Amygdala (tissue), 56 donors: ENCODE measurements around the gene TECR.
"Not testable (repeated sequence)": the region's sequence is repeated elsewhere in the genome, so short reads cannot be mapped to it uniquely, and the experiment has no call there.

Experiments
- DNase-seq, 56 donors: peaks; one replicate each; lab custom pipeline; 2025; lab: John Stamatoyannopoulos, UW

TECR gene

GRCh38 chr19:14530506-14530905 is 1.1 kb downstream of the TECR start:
- DNase-seq, result no peak

- no peak for DNase-seq
Observed at GRCh38 chr19:14533450-14533849, 4.1 kb downstream of the TECR start.

- DNase-seq, result peak in 4 of 56 donors; percentile 18 to 55 (median 24)
Observed at GRCh38 chr19:14536926-14537692, 7.7 kb downstream of the TECR start.

- DNase-seq, result no peak
Observed at GRCh38 chr19:14540741-14541525, 11.5 kb downstream of the TECR start.

GRCh38 chr19:14541979-14542378 is 12.6 kb downstream of the TECR start:
- not testable (repeated sequence) for DNase-seq

GRCh38 chr19:14542711-14543328 is 13.4 kb downstream of the TECR start:
- DNase-seq, result peak in 26 of 56 donors; percentile 20 to 86 (median 44)

GRCh38 chr19:14544047-14544446 is 14.7 kb downstream of the TECR start:
- DNase-seq, result peak in 1 of 56 donors; percentile 18

- DNase-seq, result peak in 55 of 56 donors; percentile 53 to 98 (median 89)
Observed at GRCh38 chr19:14544977-14545715, 15.8 kb downstream of the TECR start.

GRCh38 chr19:14545716-14546082 is 16.3 kb downstream of the TECR start:
- DNase-seq, result no peak

GRCh38 chr19:14550201-14550754 is 20.9 kb downstream of the TECR start:
- DNase-seq, result peak in 2 of 56 donors; percentile 4 to 24

GRCh38 chr19:14551134-14552005 is 22.0 kb downstream of the TECR start:
- DNase-seq, result peak in 18 of 56 donors; percentile 15 to 53 (median 30)

GRCh38 chr19:14552006-14552360 is 22.6 kb downstream of the TECR start:
- not testable (repeated sequence) for DNase-seq

- DNase-seq, result no peak
Observed at GRCh38 chr19:14553042-14553938, 23.9 kb downstream of the TECR start.

- DNase-seq, result no peak
Observed at GRCh38 chr19:14553939-14554243, 24.5 kb downstream of the TECR start.

GRCh38 chr19:14554382-14554812 is 25.0 kb downstream of the TECR start:
- DNase-seq, result peak in 19 of 56 donors; percentile 13 to 60 (median 28)

- DNase-seq, result peak in 1 of 56 donors; percentile 53
Observed at GRCh38 chr19:14555918-14556661, 26.7 kb downstream of the TECR start.

- peak in 53 of 56 donors; percentile 32 to 88 (median 68) for DNase-seq
Observed at GRCh38 chr19:14556662-14557188, 27.3 kb downstream of the TECR start.
